Activated naive CD4-positive, alpha-beta T cell treated with anti-CD3 and anti-CD28 coated beads for 36 hours (primary cell): ENCODE results near the gene SLC26A1. TPM values are rescaled to one million over a fixed set of nuclear protein-coding genes. Genes with fewer than 3 reads are reported as not detected.
"Not testable (repeated sequence)": the region's sequence is repeated elsewhere in the genome, so short reads cannot be mapped to it uniquely, and the experiment has no call there.

Source experiments
- CTCF ChIA-PET: fragments of 350-600 bp; sonication (Branson Sonifier 250); formaldehyde crosslinking; loops from one replicate; lab custom pipeline; 2021; ENCODE audit warnings: antibody characterized with exemption; lab: Charles Lee
- DNase-seq: peaks from one replicate; pipeline ENCODE4 v3.0.0-alpha.2; 2020
- H3K27ac Mint-ChIP-seq: one replicate; pipeline ENCODE4 v1.8.0; 2021; ENCODE audit warnings: mild to moderate bottlenecking, mixed read lengths
- H3K27me3 Mint-ChIP-seq: one replicate; pipeline ENCODE4 v1.8.0; 2021; ENCODE audit warnings: low read depth, mixed read lengths
- H3K36me3 Mint-ChIP-seq: one replicate; pipeline ENCODE4 v1.8.0; 2021; ENCODE audit warnings: low read depth, mixed read lengths
- H3K4me1 Mint-ChIP-seq: one replicate; pipeline ENCODE4 v1.8.0; 2021; ENCODE audit warnings: low read depth, mixed read lengths
- H3K4me3 Mint-ChIP-seq: one replicate; pipeline ENCODE4 v1.8.0; 2021; ENCODE audit warnings: mild to moderate bottlenecking, moderate library complexity, mixed read lengths
- H3K9me3 Mint-ChIP-seq: one replicate; pipeline ENCODE4 v1.8.0; 2021; ENCODE audit warnings: mixed read lengths
- intact Hi-C: fragments of 100-400 bp; cut with micrococcal nuclease; formaldehyde crosslinking; loops from one replicate; pipeline ENCODE4 v1.15.1; 2023
- total RNA-seq, 2 experiments: library from RNA; stranded (reverse); gene quantifications; one replicate each; pipeline ENCODE4 v1.2.3, GENCODE V29; 2021

Gene SLC26A1
- total RNA-seq, 2 experiments from 2014 or later, result not detected

- H3K4me3 Mint-ChIP-seq, result no peak overlapping the region
- H3K27ac Mint-ChIP-seq, result no peak overlapping the region
- no peaks in the 10 kb centered on the region for H3K9me3 Mint-ChIP-seq
- CTCF ChIA-PET, result interaction anchor here (1.1 kb wide), 1 partner anchor 18 kb away, joined by 4 read pairs; the partner anchor contains the start of gene IDUA
- H3K27me3 Mint-ChIP-seq, result peaks cover 52% of the 10 kb centered on the region
- peaks cover 8% of the 10 kb centered on the region for H3K4me1 Mint-ChIP-seq
- H3K36me3 Mint-ChIP-seq, result no peaks in the 10 kb centered on the region
- intact Hi-C loops, result no loop called here
- no peak for DNase-seq
Observed at GRCh38 chr4:1004557-1005485, 11.6 kb upstream of the SLC26A1 start.

DNA sequence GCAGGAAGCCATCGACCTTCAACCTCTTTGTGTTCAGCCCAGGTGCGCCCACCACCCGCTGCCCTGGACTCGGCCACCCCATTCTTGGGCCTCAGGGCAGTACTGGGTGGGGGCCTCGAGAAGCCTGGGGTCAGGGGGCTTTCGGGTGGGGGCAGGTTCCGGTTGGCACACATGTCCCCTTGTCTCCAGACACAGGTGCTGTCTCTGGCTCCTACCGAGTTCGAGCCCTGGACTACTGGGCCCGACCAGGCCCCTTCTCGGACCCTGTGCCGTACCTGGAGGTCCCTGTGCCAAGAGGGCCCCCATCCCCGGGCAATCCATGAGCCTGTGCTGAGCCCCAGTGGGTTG lies 10.8 kb upstream of the SLC26A1 start:
- H3K36me3 Mint-ChIP-seq, result no peaks in the 10 kb centered on the region
- H3K27ac Mint-ChIP-seq, result no peak overlapping the region
- DNase-seq, result no peak
- no peaks in the 10 kb centered on the region for H3K9me3 Mint-ChIP-seq
- H3K4me3 Mint-ChIP-seq, result no peak overlapping the region
- H3K4me1 Mint-ChIP-seq, result peaks cover 9% of the 10 kb centered on the region
- CTCF ChIA-PET, result no interaction called here
- intact Hi-C loops, result no loop called here
- H3K27me3 Mint-ChIP-seq, result peaks cover 54% of the 10 kb centered on the region

DNA sequence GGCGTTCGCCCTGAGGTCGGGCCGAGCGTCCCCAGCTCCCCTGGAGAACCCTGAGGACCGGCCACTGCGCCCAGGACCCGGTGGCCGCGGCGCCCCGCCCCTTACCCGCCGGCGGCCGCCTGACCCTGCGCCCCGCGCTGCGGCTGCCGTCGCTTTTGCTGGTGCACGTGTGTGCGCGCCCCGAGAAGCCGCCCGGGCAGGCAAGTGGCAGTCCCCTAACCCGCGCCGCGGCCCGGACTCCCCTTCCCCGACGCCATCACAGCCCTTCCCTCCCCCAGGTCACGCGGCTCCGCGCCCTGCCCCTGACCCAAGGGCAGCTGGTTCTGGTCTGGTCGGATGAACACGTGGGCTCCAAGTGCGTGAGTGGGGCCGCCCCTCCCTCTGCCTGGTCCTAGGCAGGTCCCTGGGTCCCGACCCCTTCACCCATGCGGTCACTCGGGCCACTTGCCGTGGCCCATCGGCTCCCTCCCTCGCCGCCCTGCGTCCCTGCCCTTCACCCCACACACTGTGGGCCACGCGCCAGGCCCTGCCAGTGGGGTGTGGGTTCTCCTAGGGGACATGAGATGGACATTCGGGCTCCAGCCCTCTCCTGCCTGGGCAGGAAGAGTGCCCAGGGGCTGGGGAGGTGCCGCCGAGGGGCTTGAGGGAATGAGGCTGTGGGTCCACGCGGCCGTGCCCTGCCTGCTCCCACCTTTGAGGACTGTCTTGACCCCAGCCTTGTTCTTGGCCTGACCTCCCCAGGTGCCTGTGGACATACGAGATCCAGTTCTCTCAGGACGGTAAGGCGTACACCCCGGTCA lies 10.3 kb upstream of the SLC26A1 start:
- DNase-seq, result no peak
- Mint-ChIP-seq H3K4me3 (no peak overlapping the region), H3K36me3 (no peaks in the 10 kb centered on the region), H3K4me1 (peaks cover 8% of the 10 kb centered on the region), H3K9me3 (no peaks in the 10 kb centered on the region), H3K27ac (no peak overlapping the region), H3K27me3 (peaks cover 51% of the 10 kb centered on the region)
- intact Hi-C loops, result no loop called here
- CTCF ChIA-PET, result no interaction called here

GRCh38 chr4:1002631-1003251 lies 9.5 kb upstream of the SLC26A1 start:
- Mint-ChIP-seq H3K4me3 (no peak overlapping the region), H3K4me1 (peaks cover 13% of the 10 kb centered on the region), H3K36me3 (no peaks in the 10 kb centered on the region), H3K9me3 (no peaks in the 10 kb centered on the region), H3K27ac (no peak overlapping the region), H3K27me3 (peaks cover 51% of the 10 kb centered on the region)
- intact Hi-C loops, result no loop called here
- DNase-seq, result no peak
- CTCF ChIA-PET, result no interaction called here

DNA sequence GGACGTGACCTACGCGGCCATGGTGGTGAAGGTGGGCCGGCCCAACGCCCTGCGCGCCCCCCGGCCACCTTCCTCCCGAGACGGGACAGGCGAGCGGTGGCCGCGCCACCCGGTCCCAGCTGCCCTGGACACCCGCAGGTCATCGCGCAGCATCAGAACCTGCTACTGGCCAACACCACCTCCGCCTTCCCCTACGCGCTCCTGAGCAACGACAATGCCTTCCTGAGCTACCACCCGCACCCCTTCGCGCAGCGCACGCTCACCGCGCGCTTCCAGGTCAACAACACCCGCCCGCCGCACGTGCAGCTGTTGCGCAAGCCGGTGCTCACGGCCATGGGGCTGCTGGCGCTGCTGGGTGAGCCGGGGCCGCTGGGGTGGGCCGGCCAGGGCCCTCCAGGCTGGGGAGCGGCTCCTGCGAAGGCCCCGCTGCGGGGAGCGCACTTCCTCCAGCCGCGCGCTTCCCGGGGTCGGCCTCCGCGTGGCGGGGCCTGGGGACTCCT lies 9.0 kb upstream of the SLC26A1 start:
- Mint-ChIP-seq H3K4me3 (no peak overlapping the region), H3K9me3 (no peaks in the 10 kb centered on the region), H3K27me3 (peaks cover 47% of the 10 kb centered on the region), H3K36me3 (no peaks in the 10 kb centered on the region), H3K27ac (no peak overlapping the region), H3K4me1 (peaks cover 14% of the 10 kb centered on the region)
- no peak for DNase-seq
- intact Hi-C loops, result no loop called here
- CTCF ChIA-PET, result no interaction called here

- H3K9me3 Mint-ChIP-seq, result no peaks in the 10 kb centered on the region
- H3K27me3 Mint-ChIP-seq, result peaks cover 46% of the 10 kb centered on the region
- CTCF ChIA-PET, result interaction anchor here (0.6 kb wide), 1 partner anchor 258 kb away, joined by 4 read pairs; no protein-coding TSS in a partner anchor
- H3K4me3 Mint-ChIP-seq, result no peak overlapping the region
- H3K4me1 Mint-ChIP-seq, result peaks cover 14% of the 10 kb centered on the region
- no peak overlapping the region for H3K27ac Mint-ChIP-seq
- no peaks in the 10 kb centered on the region for H3K36me3 Mint-ChIP-seq
- intact Hi-C loops, result no loop called here
- no peak for DNase-seq
Observed at GRCh38 chr4:1001561-1002130, 8.4 kb upstream of the SLC26A1 start.

DNA sequence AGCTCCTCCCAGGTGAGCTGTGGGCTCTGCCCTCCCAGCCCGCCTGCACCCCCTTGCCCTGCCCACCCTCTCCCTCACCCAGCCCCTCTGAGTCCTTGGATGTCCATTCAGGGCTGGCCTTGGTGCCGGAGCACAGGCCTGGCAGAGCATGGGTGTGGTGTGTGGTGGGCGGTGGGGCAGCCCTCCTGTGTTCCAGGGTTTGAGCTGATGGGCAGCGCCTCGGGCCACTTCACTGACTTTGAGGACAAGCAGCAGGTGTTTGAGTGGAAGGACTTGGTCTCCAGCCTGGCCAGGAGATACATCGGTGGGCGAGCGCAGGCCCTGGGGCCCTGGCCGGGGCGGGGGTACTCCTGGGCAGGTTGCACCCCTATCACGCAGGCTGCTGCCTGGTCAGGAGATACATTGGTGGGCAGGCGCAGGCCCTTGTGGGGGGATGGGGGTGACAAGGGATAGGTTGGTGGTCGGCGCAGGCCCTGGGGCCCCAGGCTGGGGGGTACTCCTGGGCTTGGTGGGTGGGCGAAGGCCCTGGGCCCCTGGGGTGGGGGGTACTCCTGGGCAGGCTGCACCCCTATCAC lies 7.6 kb upstream of the SLC26A1 start:
- peaks cover 14% of the 10 kb centered on the region for H3K4me1 Mint-ChIP-seq
- intact Hi-C loops, result no loop called here
- no peaks in the 10 kb centered on the region for H3K36me3 Mint-ChIP-seq
- H3K4me3 Mint-ChIP-seq, result no peak overlapping the region
- peaks cover 46% of the 10 kb centered on the region for H3K27me3 Mint-ChIP-seq
- CTCF ChIA-PET, result no interaction called here
- H3K27ac Mint-ChIP-seq, result no peak overlapping the region
- H3K9me3 Mint-ChIP-seq, result no peaks in the 10 kb centered on the region
- DNase-seq, result no peak

GRCh38 chr4:999882-1000425 lies 6.8 kb upstream of the SLC26A1 start:
- Mint-ChIP-seq H3K27me3 (peaks cover 46% of the 10 kb centered on the region), H3K27ac (no peak overlapping the region), H3K4me1 (peaks cover 14% of the 10 kb centered on the region), H3K36me3 (no peaks in the 10 kb centered on the region), H3K4me3 (no peak overlapping the region), H3K9me3 (no peaks in the 10 kb centered on the region)
- DNase-seq, result no peak
- CTCF ChIA-PET, result no interaction called here
- intact Hi-C loops, result loop anchor here (5.0 kb wide), 1 partner anchor 758 kb away; no protein-coding TSS in a partner anchor

DNA sequence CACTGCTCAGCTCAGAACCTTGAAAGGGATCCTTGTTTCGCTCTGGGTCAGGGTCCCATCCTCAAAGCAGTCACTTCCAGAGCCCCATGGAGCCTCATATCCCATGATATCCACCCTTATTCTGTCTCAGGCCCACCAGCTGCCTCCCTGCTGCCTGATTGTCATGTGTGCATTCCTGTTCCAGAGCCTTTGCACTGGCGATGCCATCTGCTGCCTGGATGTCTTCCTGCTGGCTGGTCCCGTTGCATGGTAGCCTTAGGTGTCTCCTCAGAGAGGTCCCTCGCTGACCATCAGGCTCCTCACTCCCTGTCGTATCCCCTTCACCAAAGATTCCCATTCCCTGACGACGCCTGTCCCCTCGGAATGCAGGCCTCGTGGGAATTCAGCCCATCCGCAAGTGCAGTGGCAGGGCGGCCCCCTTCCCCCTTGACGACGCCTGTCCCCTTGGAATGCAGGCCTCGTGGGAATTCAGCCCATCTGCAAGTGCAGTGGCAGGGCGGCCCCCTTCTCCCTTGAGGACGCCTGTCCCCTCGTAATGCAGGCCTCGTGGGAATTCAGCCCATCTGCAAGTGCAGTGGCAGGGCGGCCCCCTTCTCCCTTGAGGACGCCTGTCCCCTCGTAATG lies 6.1 kb upstream of the SLC26A1 start:
- DNase-seq, CTCF ChIA-PET, H3K4me3 Mint-ChIP-seq, H3K36me3 Mint-ChIP-seq, H3K27ac Mint-ChIP-seq, H3K9me3 Mint-ChIP-seq: not testable (repeated sequence)
- intact Hi-C loops, result loop anchor here (5.0 kb wide), 1 partner anchor 757 kb away; no protein-coding TSS in a partner anchor
- Mint-ChIP-seq H3K4me1 (peaks cover 14% of the 10 kb centered on the region), H3K27me3 (peaks cover 40% of the 10 kb centered on the region)

GRCh38 chr4:998096-998691 lies 5.0 kb upstream of the SLC26A1 start:
- peaks cover 32% of the 10 kb centered on the region for H3K27me3 Mint-ChIP-seq
- H3K36me3 Mint-ChIP-seq, result no peaks in the 10 kb centered on the region
- H3K4me1 Mint-ChIP-seq, result peaks cover 11% of the 10 kb centered on the region
- no peaks in the 10 kb centered on the region for H3K9me3 Mint-ChIP-seq
- H3K27ac Mint-ChIP-seq, result no peak overlapping the region
- intact Hi-C loops, result loop anchor here (5.0 kb wide), 1 partner anchor 756 kb away; no protein-coding TSS in a partner anchor
- no peak overlapping the region for H3K4me3 Mint-ChIP-seq
- no peak for DNase-seq
- CTCF ChIA-PET, result no interaction called here
